Astrocyte (in vitro differentiated cells and primary cell): ENCODE results near the gene MAP3K4. TPM values are rescaled to one million over a fixed set of nuclear protein-coding genes. Genes with fewer than 3 reads are reported as not detected.

Experiments
- DNase-seq: peaks from one replicate; pipeline ENCODE4 v3.0.0-alpha.2; 2010; ENCODE audit warnings: low read depth
- FAIRE-seq: peaks from 2 replicates; lab custom pipeline; 2011; peaks lifted over from hg19 to GRCh38; lab: Jason Lieb, UNC
- H2AFZ ChIP-seq: 2 replicates; pipeline ENCODE4 v1.6.0; 2012; ENCODE audit warnings: low read depth, low read length, inconsistent platforms
- H3K27ac ChIP-seq: 2 replicates; pipeline ENCODE4 v1.5.1; 2011; ENCODE audit warnings: low read depth, low read length, inconsistent platforms
- H3K27me3 ChIP-seq: 2 replicates; pipeline ENCODE4 v1.6.0; 2011; ENCODE audit warnings: low read length, inconsistent platforms; ENCODE audit not compliant: insufficient read depth
- H3K36me3 ChIP-seq: 2 replicates; pipeline ENCODE4 v1.5.1; 2011; ENCODE audit warnings: low read length, inconsistent platforms; ENCODE audit not compliant: insufficient read depth
- H3K4me1 ChIP-seq: 2 replicates; pipeline ENCODE4 v1.5.1; 2011; ENCODE audit warnings: low read length, inconsistent platforms; ENCODE audit not compliant: insufficient read depth
- H3K4me2 ChIP-seq: 2 replicates; pipeline ENCODE4 v1.6.0; 2012; ENCODE audit warnings: low read length, inconsistent platforms
- H3K4me3 ChIP-seq: 2 replicates; pipeline ENCODE4 v1.5.1; 2011; ENCODE audit warnings: low read depth, mild to moderate bottlenecking, low read length, inconsistent platforms; ENCODE audit not compliant: insufficient read depth
- H3K79me2 ChIP-seq: 2 replicates; pipeline ENCODE4 v1.6.0; 2012; ENCODE audit warnings: mild to moderate bottlenecking, low read length, inconsistent platforms; ENCODE audit not compliant: insufficient read depth
- H3K9ac ChIP-seq: 2 replicates; pipeline ENCODE4 v1.6.0; 2012; ENCODE audit warnings: mild to moderate bottlenecking, low read length, inconsistent platforms
- H3K9me3 ChIP-seq: 2 replicates; pipeline ENCODE4 v1.5.1; 2012; ENCODE audit warnings: low read depth, mild to moderate bottlenecking, low read length, inconsistent platforms; ENCODE audit not compliant: insufficient read depth
- H4K20me1 ChIP-seq: 2 replicates; pipeline ENCODE4 v1.6.0; 2012; ENCODE audit warnings: low read length, inconsistent platforms; ENCODE audit not compliant: insufficient read depth
- H3K27ac Mint-ChIP-seq: one replicate; pipeline ENCODE4 v1.8.0; 2021; ENCODE audit warnings: mild to moderate bottlenecking, mixed read lengths; ENCODE audit not compliant: unreplicated experiment
- H3K27me3 Mint-ChIP-seq: one replicate; pipeline ENCODE4 v1.8.0; 2021; ENCODE audit warnings: low read depth, mixed read lengths; ENCODE audit not compliant: unreplicated experiment
- H3K36me3 Mint-ChIP-seq: one replicate; pipeline ENCODE4 v1.8.0; 2021; ENCODE audit warnings: low read depth, mixed read lengths; ENCODE audit not compliant: unreplicated experiment
- H3K4me1 Mint-ChIP-seq: one replicate; pipeline ENCODE4 v1.8.0; 2021; ENCODE audit warnings: low read depth, mixed read lengths; ENCODE audit not compliant: unreplicated experiment
- H3K4me3 Mint-ChIP-seq: one replicate; pipeline ENCODE4 v1.8.0; 2021; ENCODE audit warnings: mild to moderate bottlenecking, moderate library complexity, mixed read lengths; ENCODE audit not compliant: unreplicated experiment
- H3K9me3 Mint-ChIP-seq: one replicate; pipeline ENCODE4 v1.8.0; 2021; ENCODE audit warnings: mild to moderate bottlenecking, mixed read lengths; ENCODE audit not compliant: unreplicated experiment
- EZH2 ChIP-seq: IDR thresholded peaks from 2 replicates; pipeline ENCODE4 v1.6.1; 2012; ENCODE audit warnings: mild to moderate bottlenecking, low read length, inconsistent platforms; ENCODE audit not compliant: insufficient read depth
- total RNA-seq: library from RNA; stranded (reverse); gene quantifications from 2 replicates; pipeline ENCODE4 v1.2.1, GENCODE V29; 2021
- TF ChIP-seq, protein P1 (sequence below): IDR thresholded peaks from 2 replicates; pipeline ENCODE4 v1.5.1; 2011; ENCODE audit warnings: low read depth, mild to moderate bottlenecking, inconsistent platforms, low read length, moderate library complexity; ENCODE audit not compliant: insufficient read depth

MAP3K4 gene
- total RNA-seq, 1 donor from 2014 or later, result 22.1 TPM

DNA sequence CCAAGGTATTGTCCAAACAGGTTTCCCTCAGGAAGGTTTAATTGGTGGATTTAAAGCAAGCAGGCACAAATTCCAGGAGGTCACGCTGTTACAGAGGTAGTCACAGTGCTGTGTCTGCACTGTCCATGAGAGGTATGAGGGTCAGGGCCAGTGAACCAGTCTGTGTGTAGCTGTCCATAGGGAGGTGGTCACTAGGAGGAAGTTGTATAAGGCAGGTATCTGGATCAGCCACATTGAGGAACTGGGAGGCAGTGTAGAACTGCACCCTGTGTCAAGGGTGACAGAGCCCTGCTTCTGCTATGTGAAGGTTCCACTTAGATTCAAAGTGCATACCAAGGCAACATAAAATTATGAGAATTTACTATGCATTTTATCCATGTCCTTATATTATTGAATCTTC, 73.3 kb downstream of the MAP3K4 start:
- no peak for FAIRE-seq
- Histone ChIP-seq H3K4me3 (no peak overlapping the region), H3K79me2 (peaks cover 42% of the 10 kb centered on the region), H3K36me3 (peaks cover 3% of the 10 kb centered on the region), H3K4me2 (no peak overlapping the region), H3K27ac (no peak overlapping the region), H3K9ac (no peak overlapping the region), H3K4me1 (no peaks in the 10 kb centered on the region), H3K9me3 (no peaks in the 10 kb centered on the region), H2AFZ (no peak overlapping the region), H4K20me1 (peaks cover 7% of the 10 kb centered on the region), H3K27me3 (no peaks in the 10 kb centered on the region)
- no peak for DNase-seq
- Mint-ChIP-seq H3K4me1 (no peaks in the 10 kb centered on the region), H3K36me3 (peaks cover 4% of the 10 kb centered on the region), H3K9me3 (no peaks in the 10 kb centered on the region), H3K27me3 (no peaks in the 10 kb centered on the region), H3K27ac (no peak overlapping the region), H3K4me3 (no peak overlapping the region)
- no peak for TF ChIP-seq EZH2
- TF ChIP-seq, protein P1, sequence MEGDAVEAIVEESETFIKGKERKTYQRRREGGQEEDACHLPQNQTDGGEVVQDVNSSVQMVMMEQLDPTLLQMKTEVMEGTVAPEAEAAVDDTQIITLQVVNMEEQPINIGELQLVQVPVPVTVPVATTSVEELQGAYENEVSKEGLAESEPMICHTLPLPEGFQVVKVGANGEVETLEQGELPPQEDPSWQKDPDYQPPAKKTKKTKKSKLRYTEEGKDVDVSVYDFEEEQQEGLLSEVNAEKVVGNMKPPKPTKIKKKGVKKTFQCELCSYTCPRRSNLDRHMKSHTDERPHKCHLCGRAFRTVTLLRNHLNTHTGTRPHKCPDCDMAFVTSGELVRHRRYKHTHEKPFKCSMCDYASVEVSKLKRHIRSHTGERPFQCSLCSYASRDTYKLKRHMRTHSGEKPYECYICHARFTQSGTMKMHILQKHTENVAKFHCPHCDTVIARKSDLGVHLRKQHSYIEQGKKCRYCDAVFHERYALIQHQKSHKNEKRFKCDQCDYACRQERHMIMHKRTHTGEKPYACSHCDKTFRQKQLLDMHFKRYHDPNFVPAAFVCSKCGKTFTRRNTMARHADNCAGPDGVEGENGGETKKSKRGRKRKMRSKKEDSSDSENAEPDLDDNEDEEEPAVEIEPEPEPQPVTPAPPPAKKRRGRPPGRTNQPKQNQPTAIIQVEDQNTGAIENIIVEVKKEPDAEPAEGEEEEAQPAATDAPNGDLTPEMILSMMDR, result no peak

DNA sequence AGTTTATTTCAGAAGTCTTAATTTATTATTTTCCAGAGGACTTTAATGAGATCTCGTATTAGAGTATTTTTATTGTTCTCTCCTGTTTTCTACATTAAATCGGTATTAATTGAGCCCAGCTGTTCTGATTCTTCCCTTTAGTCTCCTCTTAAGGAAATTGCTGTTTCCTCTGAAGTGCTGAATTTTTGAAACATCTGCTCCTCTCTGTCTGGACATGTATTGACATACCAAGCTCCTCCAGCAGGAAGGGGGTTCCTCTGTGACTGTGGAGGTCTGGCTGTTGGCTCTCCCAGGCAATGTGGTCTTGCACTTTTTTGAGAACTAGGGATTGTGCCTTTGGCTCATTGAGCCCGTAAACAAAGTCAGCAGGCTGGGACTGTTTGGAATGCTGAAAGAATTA, 74.9 kb downstream of the MAP3K4 start:
- Histone ChIP-seq H3K27me3 (no peaks in the 10 kb centered on the region), H4K20me1 (peaks cover 7% of the 10 kb centered on the region), H3K27ac (no peak overlapping the region), H3K79me2 (peaks cover 30% of the 10 kb centered on the region), H2AFZ (no peak overlapping the region), H3K36me3 (peaks cover 4% of the 10 kb centered on the region), H3K4me2 (no peak overlapping the region), H3K4me3 (no peak overlapping the region), H3K4me1 (no peaks in the 10 kb centered on the region), H3K9me3 (no peaks in the 10 kb centered on the region), H3K9ac (no peak overlapping the region)
- H3K27me3 Mint-ChIP-seq, result no peaks in the 10 kb centered on the region
- no peak overlapping the region for H3K4me3 Mint-ChIP-seq
- peaks cover 4% of the 10 kb centered on the region for H3K36me3 Mint-ChIP-seq
- TF ChIP-seq EZH2, result no peak
- TF ChIP-seq, protein P1, result no peak
- no peak overlapping the region for H3K27ac Mint-ChIP-seq
- H3K4me1 Mint-ChIP-seq, result no peaks in the 10 kb centered on the region
- DNase-seq (no peak), FAIRE-seq (no peak)
- no peaks in the 10 kb centered on the region for H3K9me3 Mint-ChIP-seq

DNA sequence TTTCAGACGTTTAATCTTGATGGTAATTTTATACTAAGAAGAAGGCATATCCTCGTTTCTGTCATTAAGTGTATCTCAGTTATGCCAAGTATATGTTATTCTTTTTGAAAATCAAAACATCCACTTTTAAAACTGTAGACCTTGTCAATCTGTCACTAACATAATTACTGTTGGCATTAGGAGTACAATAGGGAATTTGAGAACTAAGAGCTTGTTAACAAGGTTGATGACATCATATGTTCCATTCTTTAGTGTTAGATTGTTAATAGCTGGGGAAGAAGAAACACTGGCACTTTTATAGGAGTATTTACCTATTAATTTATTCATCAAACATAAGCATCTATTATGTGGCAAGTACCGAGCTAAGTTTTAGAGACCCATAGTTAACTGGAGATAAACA, 76.2 kb downstream of the MAP3K4 start:
- H3K4me3 Mint-ChIP-seq, result no peak overlapping the region
- H3K4me3 ChIP-seq, result no peak overlapping the region
- H3K79me2 ChIP-seq, result peaks cover 23% of the 10 kb centered on the region
- no peaks in the 10 kb centered on the region for H3K27me3 Mint-ChIP-seq
- H3K36me3 Mint-ChIP-seq, result peaks cover 4% of the 10 kb centered on the region
- H3K27ac Mint-ChIP-seq, result no peak overlapping the region
- H4K20me1 ChIP-seq, result peaks cover 7% of the 10 kb centered on the region
- no peak overlapping the region for H3K4me2 ChIP-seq
- H3K9me3 ChIP-seq, result no peaks in the 10 kb centered on the region
- H3K4me1 Mint-ChIP-seq, result no peaks in the 10 kb centered on the region
- no peak overlapping the region for H3K9ac ChIP-seq
- DNase-seq (no peak), FAIRE-seq (no peak)
- peaks cover 6% of the 10 kb centered on the region for H3K36me3 ChIP-seq
- H3K27me3 ChIP-seq, result no peaks in the 10 kb centered on the region
- no peaks in the 10 kb centered on the region for H3K9me3 Mint-ChIP-seq
- TF ChIP-seq EZH2, result no peak
- TF ChIP-seq, protein P1, result no peak
- no peak overlapping the region for H2AFZ ChIP-seq
- H3K27ac ChIP-seq, result no peak overlapping the region
- no peaks in the 10 kb centered on the region for H3K4me1 ChIP-seq
